B cell (primary cell): ENCODE results near the gene DGCR2. TPM values are rescaled to one million over a fixed set of nuclear protein-coding genes. Genes with fewer than 3 reads are reported as not detected.

Experiments used
- ATAC-seq: fragments of 200-7000 bp; cut with Tn5 transposase; one replicate; pipeline ENCODE4 v1.10.0; 2021; ENCODE audit warnings: low read depth, mild to moderate bottlenecking, moderate number of reproducible peaks, moderate library complexity
- CTCF ChIA-PET: fragments of 350-600 bp; sonication (Branson Sonifier 250); formaldehyde crosslinking; loops from one replicate; lab custom pipeline; 2021; ENCODE audit warnings: antibody characterized with exemption, inconsistent platforms; lab: Charles Lee
- POLR2A ChIA-PET: fragments of 350-600 bp; sonication (Branson Sonifier 250); formaldehyde crosslinking; loops from one replicate; lab custom pipeline; 2021; ENCODE audit warnings: antibody characterized with exemption; lab: Charles Lee
- DNase-seq: peaks from one replicate; pipeline ENCODE4 v3.0.0; 2013
- H2AFZ ChIP-seq: 2 replicates; pipeline ENCODE4 v1.6.1; 2012; ENCODE audit warnings: mild to moderate bottlenecking, low read depth, low read length; ENCODE audit not compliant: insufficient read depth, poor library complexity, severe bottlenecking
- H3K27ac ChIP-seq, 2 donors: 1 replicate in 1 of 2; 2 replicates in 1 of 2; pipeline ENCODE4 v1.5.1; 2012 to 2013; ENCODE audit warnings: low read length in 2 of 2, mild to moderate bottlenecking in 2 of 2, moderate library complexity in 1 of 2
- H3K27me3 ChIP-seq, 4 experiments: fragments of 200-600 bp in 1 of 4; sonication (generic) in 1 of 4; replicated peaks in 1 of 4; 1 replicate in 2 of 4; 2 replicates in 2 of 4; pipeline versions ENCODE4 v1.6.1 to v1.7.0; 2013 to 2016; ENCODE audit warnings: low read length in 3 of 4, mild to moderate bottlenecking in 2 of 4, mixed read lengths in 1 of 4, moderate library complexity in 1 of 4; ENCODE audit not compliant: insufficient read depth in 4 of 4, control insufficient read depth in 3 of 4; ENCODE audit errors: control extremely low read depth in 1 of 4
- H3K36me3 ChIP-seq, 2 experiments: replicated peaks in 1 of 2; 1 replicate in 1 of 2; 2 replicates in 1 of 2; pipeline versions ENCODE4 v1.6.1 to v1.7.1; 2013; ENCODE audit warnings: low read length in 1 of 2; ENCODE audit not compliant: insufficient read depth in 2 of 2, control insufficient read depth in 1 of 2; ENCODE audit errors: control extremely low read depth in 1 of 2, extremely low read depth in 1 of 2
- H3K4me1 ChIP-seq, 2 donors: fragments of 200-600 bp in 1 of 2; sonication (generic) in 1 of 2; 1 replicate in 1 of 2; 2 replicates in 1 of 2; pipeline versions ENCODE4 v1.5.1 to v1.6.1; 2013 to 2017; ENCODE audit warnings: low read length in 2 of 2; ENCODE audit not compliant: control insufficient read depth in 2 of 2, insufficient read depth in 2 of 2
- H3K4me2 ChIP-seq: replicated peaks from 2 replicates; pipeline ENCODE3; 2012; ENCODE audit warnings: mild to moderate bottlenecking, low read depth, low read length; ENCODE audit not compliant: poor library complexity, severe bottlenecking
- H3K4me3 ChIP-seq, 5 experiments: fragments of 200-600 bp in 1 of 5; sonication (generic) in 1 of 5; 1 replicate in 3 of 5; 2 replicates in 2 of 5; pipeline versions ENCODE4 v1.5.1 to v1.7.0; 2011 to 2016; ENCODE audit warnings: low read length in 4 of 5, mild to moderate bottlenecking in 4 of 5, low read depth in 2 of 5, control low read depth in 1 of 5, moderate library complexity in 1 of 5; ENCODE audit not compliant: insufficient read depth in 1 of 5; ENCODE audit errors: control extremely low read depth in 1 of 5, extremely low read depth in 1 of 5
- H3K79me2 ChIP-seq: fragments of 200-600 bp; sonication (generic); one replicate; pipeline ENCODE4 v1.6.0; 2016; ENCODE audit warnings: low read length; ENCODE audit not compliant: control insufficient read depth, insufficient read depth
- H3K9ac ChIP-seq: fragments of 200-600 bp; sonication (generic); 2 replicates; pipeline ENCODE4 v1.6.1; 2017; ENCODE audit warnings: mild to moderate bottlenecking, low read length, moderate library complexity
- H3K9me3 ChIP-seq, 3 donors: one replicate each; pipeline versions ENCODE4 v1.6.1 to v1.7.1; 2013; ENCODE audit warnings: low read length in 2 of 3; ENCODE audit not compliant: control insufficient read depth in 2 of 3, insufficient read depth in 1 of 3; ENCODE audit errors: control extremely low read depth in 1 of 3
- H4K20me1 ChIP-seq: 2 replicates; pipeline ENCODE4 v1.6.0; 2012; ENCODE audit warnings: mild to moderate bottlenecking, low read length; ENCODE audit not compliant: insufficient read depth, control insufficient read depth, poor library complexity, severe bottlenecking
- H3K27ac Mint-ChIP-seq: one replicate; pipeline ENCODE4 v1.8.0; 2021; ENCODE audit warnings: mixed read lengths
- H3K27me3 Mint-ChIP-seq: one replicate; pipeline ENCODE4 v1.8.0; 2021; ENCODE audit warnings: mixed read lengths
- H3K4me1 Mint-ChIP-seq: one replicate; pipeline ENCODE4 v1.8.0; 2021; ENCODE audit warnings: mixed read lengths
- H3K4me3 Mint-ChIP-seq: one replicate; pipeline ENCODE4 v1.8.0; 2021; ENCODE audit warnings: mixed read lengths
- H3K9me3 Mint-ChIP-seq: one replicate; pipeline ENCODE4 v1.8.0; 2022; ENCODE audit warnings: mixed read lengths; ENCODE audit not compliant: insufficient read depth
- WGBS: methylation state at CpG from one replicate; pipeline ENCODE4 v1.1.5; 2013; ENCODE audit warnings: missing lambda C conversion rate; ENCODE audit not compliant: insufficient coverage; 5-methylcytosine and 5-hydroxymethylcytosine counted together
- intact Hi-C: fragments of 100-400 bp; cut with micrococcal nuclease; formaldehyde crosslinking; loops from one replicate; pipeline ENCODE4 v1.10.0; 2022
- polyA minus RNA-seq: library from RNA; depleted of rRNA, polyadenylated mRNA; stranded (reverse); fragments of >200 nt; gene quantifications from 2 replicates; pipeline ENCODE4 v1.2.3, GENCODE V29; 2012
- polyA plus RNA-seq: library from polyadenylated mRNA; depleted of rRNA; stranded (reverse); fragments of >200 nt; gene quantifications from 2 replicates; pipeline ENCODE4 v1.2.3, GENCODE V29; 2012
- total RNA-seq, 2 donors: library from RNA; stranded (reverse); fragments of 120-200 nt in 1 of 2; gene quantifications; 1 replicate in 1 of 2; 2 replicates in 1 of 2; pipeline versions ENCODE4 v1.2.3 to v1.2.4, GENCODE V29; 2013 to 2022
- TF ChIP-seq, protein P1 (sequence below): fragments of 200-600 bp; IDR thresholded peaks from one replicate; pipeline ENCODE4 v1.8.0; 2022; ENCODE audit warnings: antibody characterized with exemption, mild to moderate bottlenecking

Gene DGCR2, protein sequence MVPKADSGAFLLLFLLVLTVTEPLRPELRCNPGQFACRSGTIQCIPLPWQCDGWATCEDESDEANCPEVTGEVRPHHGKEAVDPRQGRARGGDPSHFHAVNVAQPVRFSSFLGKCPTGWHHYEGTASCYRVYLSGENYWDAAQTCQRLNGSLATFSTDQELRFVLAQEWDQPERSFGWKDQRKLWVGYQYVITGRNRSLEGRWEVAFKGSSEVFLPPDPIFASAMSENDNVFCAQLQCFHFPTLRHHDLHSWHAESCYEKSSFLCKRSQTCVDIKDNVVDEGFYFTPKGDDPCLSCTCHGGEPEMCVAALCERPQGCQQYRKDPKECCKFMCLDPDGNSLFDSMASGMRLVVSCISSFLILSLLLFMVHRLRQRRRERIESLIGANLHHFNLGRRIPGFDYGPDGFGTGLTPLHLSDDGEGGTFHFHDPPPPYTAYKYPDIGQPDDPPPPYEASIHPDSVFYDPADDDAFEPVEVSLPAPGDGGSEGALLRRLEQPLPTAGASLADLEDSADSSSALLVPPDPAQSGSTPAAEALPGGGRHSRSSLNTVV
- total RNA-seq (49.5 and 50.4 TPM in 2 replicates), polyA plus RNA-seq (28.6 and 28.8 TPM in 2 replicates), polyA minus RNA-seq (56.5 and 62.0 TPM in 2 replicates)
- 27.2 TPM for total RNA-seq (2013)

GRCh38 chr22:19122143-19122751 is at the start of gene DGCR2:
Gene DGCR2 (minus strand): TSS chr22:19122412. CDS start chr22:19122206, 206 bp downstream.
- H3K79me2 ChIP-seq = peaks cover 55% of the 10 kb centered on the region
- Mint-ChIP-seq H3K4me1 (peaks cover 45% of the 10 kb centered on the region), H3K27ac (peak within 1 kb of the TSS; percentile 88), H3K9me3 (no peaks in the 10 kb centered on the region), H3K4me3 (peak within 1 kb of the TSS; percentile 94), H3K27me3 (no peaks in the 10 kb centered on the region)
- TF ChIP-seq, protein P1, sequence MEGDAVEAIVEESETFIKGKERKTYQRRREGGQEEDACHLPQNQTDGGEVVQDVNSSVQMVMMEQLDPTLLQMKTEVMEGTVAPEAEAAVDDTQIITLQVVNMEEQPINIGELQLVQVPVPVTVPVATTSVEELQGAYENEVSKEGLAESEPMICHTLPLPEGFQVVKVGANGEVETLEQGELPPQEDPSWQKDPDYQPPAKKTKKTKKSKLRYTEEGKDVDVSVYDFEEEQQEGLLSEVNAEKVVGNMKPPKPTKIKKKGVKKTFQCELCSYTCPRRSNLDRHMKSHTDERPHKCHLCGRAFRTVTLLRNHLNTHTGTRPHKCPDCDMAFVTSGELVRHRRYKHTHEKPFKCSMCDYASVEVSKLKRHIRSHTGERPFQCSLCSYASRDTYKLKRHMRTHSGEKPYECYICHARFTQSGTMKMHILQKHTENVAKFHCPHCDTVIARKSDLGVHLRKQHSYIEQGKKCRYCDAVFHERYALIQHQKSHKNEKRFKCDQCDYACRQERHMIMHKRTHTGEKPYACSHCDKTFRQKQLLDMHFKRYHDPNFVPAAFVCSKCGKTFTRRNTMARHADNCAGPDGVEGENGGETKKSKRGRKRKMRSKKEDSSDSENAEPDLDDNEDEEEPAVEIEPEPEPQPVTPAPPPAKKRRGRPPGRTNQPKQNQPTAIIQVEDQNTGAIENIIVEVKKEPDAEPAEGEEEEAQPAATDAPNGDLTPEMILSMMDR = no peak
- peak within 1 kb of the TSS; percentile 63 to 76 for H3K27ac ChIP-seq
- ChIA-PET CTCF (interaction anchor here (1.6 to 2.8 kb wide), 2 partner anchors 16 to 22 kb away, joined by 3 to 9 read pairs; partner anchors contain the start of gene ESS2), POLR2A (interaction anchor here (0.6 to 1.8 kb wide), 7 partner anchors 12 to 1386 kb away, joined by 3 to 20 read pairs (median 3); partner anchors contain the start of genes CDC45, DGCR6 and ESS2)
- no peaks in the 10 kb centered on the region for H3K36me3 ChIP-seq
- peaks cover 45% of the 10 kb centered on the region for H4K20me1 ChIP-seq
- intact Hi-C loops = loop anchor here (1.0 to 5.0 kb wide), 7 partner anchors 13 to 995 kb away; partner anchors contain the start of genes C22orf39, CDC45, CLTCL1 and ESS2
- H3K9ac ChIP-seq = peak within 1 kb of the TSS; percentile 82
- WGBS = under 1% methylated on average over 67 of the region's 67 CpGs
- peak; percentile 97 for DNase-seq
- H2AFZ ChIP-seq = peak within 1 kb of the TSS; percentile 96
- H3K27me3 ChIP-seq = no peaks in the 10 kb centered on the region
- peak within 1 kb of the TSS; percentile 88 for H3K4me2 ChIP-seq
- no peaks in the 10 kb centered on the region for H3K9me3 ChIP-seq
- peak; percentile 97 for ATAC-seq
- H3K4me1 ChIP-seq = peaks cover 46 to 49% of the 10 kb centered on the region in 2 donors
- peak within 1 kb of the TSS; percentile 67 to 93 (median 83) for H3K4me3 ChIP-seq
